Ammon's horn (tissue), 1 donor: ENCODE data around the gene DAZL.
"Not testable (repeated sequence)": the region's sequence is repeated elsewhere in the genome, so short reads cannot be mapped to it uniquely, and the experiment has no call there.

Experiments used
- DNase-seq: peaks from one replicate; pipeline ENCODE4 v3.0.0-alpha.2; 2016; ENCODE audit warnings: low spot score

The DAZL gene

GRCh38 chr3:16604887-16605602, at the start of gene DAZL:
TSS of gene DAZL (minus strand) at chr3:16605423. CDS start at chr3:16605205, 218 bp downstream.
- no peak for DNase-seq

- DNase-seq = no peak
Observed at GRCh38 chr3:16654976-16655375, 49.8 kb upstream of the DAZL start.

DNA sequence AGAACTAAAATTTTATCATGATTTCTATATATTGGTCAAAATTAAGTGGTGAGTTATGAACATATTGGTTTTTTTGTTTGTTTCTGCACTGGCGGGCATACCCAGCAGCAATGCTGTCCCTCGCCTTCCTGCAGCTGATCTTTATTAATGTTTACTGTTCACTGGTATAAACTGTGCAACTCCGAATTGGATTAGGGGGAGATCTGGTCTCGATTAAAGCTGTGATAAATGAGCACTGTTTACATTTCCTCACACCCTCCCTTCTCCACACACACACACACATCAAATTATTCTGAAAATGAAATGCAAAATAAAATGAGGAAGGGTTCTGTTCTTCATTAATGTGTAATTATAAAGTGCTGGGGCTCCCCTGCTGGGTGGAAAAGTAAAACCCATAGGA, 48.5 kb upstream of the DAZL start:
- no peak for DNase-seq

DNA sequence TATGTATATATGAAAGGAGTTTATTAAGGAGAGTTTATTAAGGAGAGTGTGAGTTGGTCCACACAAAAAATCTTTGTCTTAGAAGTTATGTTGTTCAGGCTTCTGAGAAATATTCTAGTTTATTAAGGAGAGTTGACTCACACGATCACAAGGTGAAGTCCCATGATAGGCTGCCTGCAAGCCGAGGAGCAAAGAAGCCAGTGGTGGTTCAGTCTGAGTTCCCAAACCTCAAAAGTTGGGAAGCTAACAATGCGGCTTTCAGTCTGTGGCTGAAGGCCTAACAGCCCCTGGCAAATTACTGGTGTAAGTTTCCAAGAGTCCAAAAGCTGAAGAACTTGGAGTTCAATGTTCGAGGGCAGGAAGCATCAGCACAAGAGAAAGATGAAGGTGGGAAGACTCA, 42.4 kb upstream of the DAZL start:
- no peak for DNase-seq

GRCh38 chr3:16639806-16640205, 34.6 kb upstream of the DAZL start:
- no peak for DNase-seq

DNA sequence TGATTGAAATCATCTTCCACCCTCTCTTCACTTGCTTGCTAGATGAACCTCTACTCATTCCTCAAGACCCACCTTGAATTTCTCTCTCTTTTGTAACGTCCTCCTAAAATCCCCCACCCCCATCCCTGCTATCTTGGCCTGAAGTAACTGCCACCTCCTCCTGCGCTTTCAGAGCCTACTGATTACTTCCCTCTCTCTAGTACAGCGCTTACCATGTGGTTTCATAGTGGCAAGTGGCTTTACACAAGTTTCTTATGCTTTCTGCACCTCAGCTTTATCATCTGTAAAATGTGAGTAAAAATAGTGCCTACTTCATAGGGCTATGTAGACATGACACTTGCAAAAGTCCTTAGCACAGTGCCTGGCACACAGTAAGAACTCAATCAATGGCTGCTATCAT, 28.7 kb upstream of the DAZL start:
- no peak for DNase-seq

- no peak for DNase-seq
Observed at GRCh38 chr3:16632395-16632794, 27.2 kb upstream of the DAZL start.

- no peak for DNase-seq
Observed at GRCh38 chr3:16618721-16619120, 13.5 kb upstream of the DAZL start.

DNA sequence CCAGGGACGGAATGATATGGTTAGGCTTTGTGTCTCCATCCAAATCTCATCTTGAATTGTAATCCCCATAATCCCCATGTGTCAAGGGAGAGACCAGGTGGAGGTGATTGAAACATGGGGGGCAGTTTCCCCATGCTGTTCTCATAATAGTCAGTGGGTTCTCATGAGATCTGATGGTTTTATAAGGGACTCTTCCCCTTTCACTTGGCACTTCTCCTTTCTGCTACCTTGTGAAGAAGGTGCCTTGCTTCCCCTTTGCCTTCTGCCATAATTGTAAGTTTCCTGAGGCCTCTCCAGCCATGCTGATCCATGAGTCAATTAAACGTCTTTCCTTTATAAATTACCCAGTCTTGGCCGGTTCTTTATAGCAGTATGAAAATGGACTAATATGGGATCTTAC, 11.9 kb upstream of the DAZL start:
- DNase-seq = not testable (repeated sequence)

- DNase-seq = no peak
Observed at GRCh38 chr3:16616083-16616482, 10.9 kb upstream of the DAZL start.

- DNase-seq = no peak
Observed at GRCh38 chr3:16614033-16615031, 9.1 kb upstream of the DAZL start.

GRCh38 chr3:16609927-16610580, 4.8 kb upstream of the DAZL start:
- no peak for DNase-seq

DNA sequence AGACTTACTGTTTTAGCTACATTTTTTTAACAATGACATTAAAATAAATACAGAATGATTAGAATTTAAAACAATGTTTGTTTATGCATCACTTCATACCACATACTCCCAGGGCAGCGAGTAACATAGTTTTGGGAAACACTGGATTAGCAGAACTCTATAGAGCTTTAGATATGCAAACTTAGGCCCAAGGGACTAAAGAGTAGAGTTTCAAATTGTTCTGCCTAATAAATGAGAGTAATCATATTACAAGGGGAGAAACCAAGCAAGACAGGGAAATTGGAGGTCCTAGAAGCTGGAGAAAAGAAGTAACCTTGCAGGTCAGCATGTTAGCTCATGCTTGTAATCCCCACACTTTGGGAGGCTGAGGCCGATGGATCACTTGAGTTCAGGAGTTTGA, 3.6 kb upstream of the DAZL start:
- no peak for DNase-seq

GRCh38 chr3:16607718-16608117, 2.5 kb upstream of the DAZL start:
- DNase-seq = no peak

DNA sequence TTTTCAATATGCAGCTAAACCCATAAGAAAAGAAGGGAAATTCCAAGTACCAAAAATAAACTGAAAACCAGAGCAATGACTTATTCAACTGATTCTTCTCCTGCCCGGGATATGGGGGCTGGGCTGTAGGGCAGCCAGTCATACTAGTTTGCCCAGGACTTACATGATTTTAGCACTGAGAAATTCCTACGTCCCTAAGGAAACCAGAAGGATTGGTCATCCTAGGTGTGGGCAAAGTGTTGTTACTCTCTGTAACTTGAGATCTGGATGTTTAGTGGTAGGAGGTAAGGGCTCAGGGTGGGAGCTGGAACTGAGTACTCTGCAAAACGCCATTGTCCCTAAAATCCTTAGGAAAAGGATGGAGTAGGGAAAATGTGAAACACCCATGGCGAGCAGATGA, 1.2 kb upstream of the DAZL start:
- no peak for DNase-seq

GRCh38 chr3:16605966-16606365, 743 bp upstream of the DAZL start:
- DNase-seq = no peak

DNA sequence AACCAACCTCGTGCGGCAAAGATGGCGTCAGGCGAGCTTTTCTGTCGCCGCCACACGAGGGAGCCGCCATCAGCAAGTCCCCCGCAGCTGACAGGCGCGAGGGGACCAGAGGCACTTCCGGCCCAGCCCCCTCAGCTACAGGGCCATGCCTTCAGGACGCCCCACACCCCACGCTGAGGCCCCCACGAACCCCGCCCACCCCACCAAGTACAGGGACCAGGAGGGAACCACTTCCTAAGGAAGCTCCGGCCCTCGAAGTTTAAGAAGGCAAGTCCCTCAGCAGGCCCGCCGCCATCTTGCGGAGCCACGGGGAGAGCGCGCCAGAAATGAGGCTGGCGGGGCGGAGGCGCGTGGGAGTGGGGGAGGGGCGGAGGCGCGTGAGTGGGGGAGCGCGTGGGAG, 790 bp downstream of the DAZL start:
- no peak for DNase-seq

GRCh38 chr3:16601537-16602005, 3.7 kb downstream of the DAZL start:
- DNase-seq = no peak

GRCh38 chr3:16600780-16601536, 4.3 kb downstream of the DAZL start:
- peak; percentile 93 for DNase-seq

DNA sequence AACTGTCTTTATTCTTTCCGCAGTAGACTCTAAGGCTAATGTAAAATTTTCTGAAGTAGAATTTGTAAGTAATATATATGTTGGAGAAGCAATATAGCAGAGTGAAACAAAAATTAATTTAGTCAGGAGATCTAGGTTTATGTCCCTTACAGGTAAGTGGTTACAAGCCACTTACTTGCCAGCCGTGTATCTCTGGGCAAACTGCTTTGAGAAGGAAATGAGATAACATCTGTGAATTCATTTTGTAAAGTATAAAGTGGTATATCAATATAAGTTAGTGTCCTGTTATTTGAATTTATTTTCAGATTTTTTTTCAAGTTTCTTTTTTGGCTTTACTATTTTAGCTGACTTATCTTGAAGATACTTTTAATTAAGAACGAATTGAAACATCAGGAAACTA, 5.5 kb downstream of the DAZL start:
- no peak for DNase-seq

- no peak for DNase-seq
Observed at GRCh38 chr3:16596352-16597032, 8.7 kb downstream of the DAZL start.
